ENCODE data around the gene RAB11B. TPM values are rescaled to one million over a fixed set of nuclear protein-coding genes. Genes with fewer than 3 reads are reported as not detected.
A peak's percentile ranks its signal among the peaks of the same experiment; 100 is the strongest.

RAB11B gene
- total and polyA plus RNA-seq, 4 donors: 27.3 to 91.2 (median 45.0) TPM

DNA sequence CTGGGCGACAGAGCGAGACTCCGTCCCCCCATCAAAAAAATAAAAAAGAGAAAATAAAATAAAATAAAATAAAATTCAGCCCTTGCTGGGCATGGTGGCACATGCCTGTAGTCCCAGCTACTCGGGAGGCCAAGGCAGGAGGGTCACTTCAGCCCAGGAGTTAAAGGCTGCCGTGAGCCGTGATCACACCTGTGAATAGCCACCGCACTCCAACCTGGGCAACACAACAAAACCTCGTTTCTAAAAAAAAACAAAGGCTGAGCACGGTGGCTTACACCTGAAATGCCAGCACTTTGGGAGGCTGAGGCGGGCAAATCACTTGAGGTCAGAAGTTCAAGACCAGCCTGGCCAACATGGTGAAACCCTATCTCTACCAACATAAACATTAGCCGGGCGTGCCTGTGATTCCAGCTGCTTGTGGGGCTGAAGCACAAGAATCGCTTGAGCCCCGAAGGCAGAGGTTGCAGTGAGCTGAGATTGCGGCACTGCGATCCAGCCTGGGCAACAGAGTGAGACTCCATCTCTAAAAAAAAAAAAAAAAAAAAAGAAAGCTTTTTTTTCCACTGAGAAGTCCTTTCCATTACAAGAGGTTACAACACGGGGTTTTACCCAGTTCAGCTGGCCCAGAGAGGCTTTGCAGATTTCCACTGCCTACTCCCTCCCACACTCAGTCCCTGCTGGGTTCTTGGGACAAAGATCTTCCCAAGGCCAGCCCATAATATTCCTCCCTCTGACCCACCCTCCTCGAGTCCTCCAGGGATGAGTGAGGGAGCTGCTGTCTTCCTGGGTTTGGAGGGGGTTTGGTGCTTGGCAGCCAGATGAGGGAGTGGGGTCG lies 19.8 kb upstream of the RAB11B start:
- TF ChIP-seq RXRA (IDR thresholded peaks at IDR 0.05) (peak in 1 of 2 donors; percentile 36), EGR1 (IDR thresholded peaks at IDR 0.05; ENCODE audit: low read depth in 2 of 2) (no peak)
- Histone ChIP-seq H3K9ac (ENCODE audit: low read depth in 1 of 2, low read length in 2 of 2) (no peak overlapping the region), H3K4me3 (ENCODE audit: low read depth in 1 of 3, low read length in 3 of 3) (no peak overlapping the region), H3K9me3 (ENCODE audit: control insufficient read depth in 4 of 4, low read length in 3 of 4) (no peaks in the 10 kb centered on the region), H3K36me3 (ENCODE audit: control insufficient read depth in 4 of 4, insufficient read depth in 3 of 4, low read depth in 1 of 4, low read length in 3 of 4) (peaks cover 5 to 12% (median 8%) of the 10 kb centered on the region in 4 donors), H3K4me1 (ENCODE audit: control insufficient read depth in 4 of 4, insufficient read depth in 4 of 4, low read length in 3 of 4) (peaks cover 19 to 62% (median 43%) of the 10 kb centered on the region in 4 donors), H3K27me3 (ENCODE audit: control insufficient read depth in 4 of 4, insufficient read depth in 4 of 4, low read length in 3 of 4) (no peaks in the 10 kb centered on the region), H3K27ac (ENCODE audit: low read depth in 1 of 2, low read length in 2 of 2) (peak overlapping the region; percentile 34 to 63)
- WGBS: 64% methylated on average over 19 of the region's 19 CpGs
- DNase-seq (ENCODE audit: low spot score): no peak

DNA sequence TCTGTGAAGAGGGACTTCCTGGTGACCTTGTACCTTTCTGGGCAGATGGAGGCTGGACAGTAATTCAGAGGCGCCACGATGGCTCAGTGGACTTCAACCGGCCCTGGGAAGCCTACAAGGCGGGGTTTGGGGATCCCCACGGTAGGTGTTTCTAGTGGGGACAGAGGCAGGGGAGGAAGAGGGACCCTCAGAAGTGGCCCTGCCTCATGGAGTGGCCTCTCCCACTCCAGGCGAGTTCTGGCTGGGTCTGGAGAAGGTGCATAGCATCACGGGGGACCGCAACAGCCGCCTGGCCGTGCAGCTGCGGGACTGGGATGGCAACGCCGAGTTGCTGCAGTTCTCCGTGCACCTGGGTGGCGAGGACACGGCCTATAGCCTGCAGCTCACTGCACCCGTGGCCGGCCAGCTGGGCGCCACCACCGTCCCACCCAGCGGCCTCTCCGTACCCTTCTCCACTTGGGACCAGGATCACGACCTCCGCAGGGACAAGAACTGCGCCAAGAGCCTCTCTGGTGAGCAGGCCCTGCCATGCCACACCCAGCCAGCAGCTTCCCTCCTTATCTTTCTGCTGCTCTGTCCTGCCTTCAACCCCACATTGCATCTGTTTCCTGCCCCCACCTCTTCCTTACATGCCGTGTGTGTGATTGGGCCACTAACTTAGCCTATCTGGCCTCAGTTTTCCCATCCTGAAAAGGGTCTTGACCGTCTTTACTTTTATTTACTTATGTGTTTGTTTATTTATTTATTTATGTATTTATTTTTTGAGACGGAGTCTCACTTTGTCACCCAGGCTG lies 19.0 kb upstream of the RAB11B start:
- DNase-seq (ENCODE audit: low spot score): no peak
- peaks cover 5 to 12% (median 8%) of the 10 kb centered on the region in 4 donors for H3K36me3 ChIP-seq (ENCODE audit: control insufficient read depth in 4 of 4, insufficient read depth in 3 of 4, low read depth in 1 of 4, low read length in 3 of 4)
- TF ChIP-seq RXRA (IDR thresholded peaks at IDR 0.05): no peak
- TF ChIP-seq, protein P1, sequence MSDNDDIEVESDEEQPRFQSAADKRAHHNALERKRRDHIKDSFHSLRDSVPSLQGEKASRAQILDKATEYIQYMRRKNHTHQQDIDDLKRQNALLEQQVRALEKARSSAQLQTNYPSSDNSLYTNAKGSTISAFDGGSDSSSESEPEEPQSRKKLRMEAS (IDR thresholded peaks at IDR 0.05): no peak
- TF ChIP-seq HNF4A (conservative IDR thresholded peaks at IDR 0.05): peak in 1 of 2 donors; percentile 17
- H3K27me3 ChIP-seq (ENCODE audit: control insufficient read depth in 4 of 4, insufficient read depth in 4 of 4, low read length in 3 of 4): no peaks in the 10 kb centered on the region
- peaks cover 19 to 55% (median 36%) of the 10 kb centered on the region in 4 donors for H3K4me1 ChIP-seq (ENCODE audit: control insufficient read depth in 4 of 4, insufficient read depth in 4 of 4, low read length in 3 of 4)
- 71% methylated on average over 28 of the region's 28 CpGs for WGBS
- H3K9me3 ChIP-seq (ENCODE audit: control insufficient read depth in 4 of 4, low read length in 3 of 4): no peaks in the 10 kb centered on the region
- H3K4me3 ChIP-seq (ENCODE audit: low read depth in 1 of 3, low read length in 3 of 3): no peak overlapping the region
- H3K27ac ChIP-seq (ENCODE audit: low read depth in 1 of 2, low read length in 2 of 2): peak overlapping the region; percentile 34 to 63
- no peak overlapping the region for H3K9ac ChIP-seq (ENCODE audit: low read depth in 1 of 2, low read length in 2 of 2)

DNA sequence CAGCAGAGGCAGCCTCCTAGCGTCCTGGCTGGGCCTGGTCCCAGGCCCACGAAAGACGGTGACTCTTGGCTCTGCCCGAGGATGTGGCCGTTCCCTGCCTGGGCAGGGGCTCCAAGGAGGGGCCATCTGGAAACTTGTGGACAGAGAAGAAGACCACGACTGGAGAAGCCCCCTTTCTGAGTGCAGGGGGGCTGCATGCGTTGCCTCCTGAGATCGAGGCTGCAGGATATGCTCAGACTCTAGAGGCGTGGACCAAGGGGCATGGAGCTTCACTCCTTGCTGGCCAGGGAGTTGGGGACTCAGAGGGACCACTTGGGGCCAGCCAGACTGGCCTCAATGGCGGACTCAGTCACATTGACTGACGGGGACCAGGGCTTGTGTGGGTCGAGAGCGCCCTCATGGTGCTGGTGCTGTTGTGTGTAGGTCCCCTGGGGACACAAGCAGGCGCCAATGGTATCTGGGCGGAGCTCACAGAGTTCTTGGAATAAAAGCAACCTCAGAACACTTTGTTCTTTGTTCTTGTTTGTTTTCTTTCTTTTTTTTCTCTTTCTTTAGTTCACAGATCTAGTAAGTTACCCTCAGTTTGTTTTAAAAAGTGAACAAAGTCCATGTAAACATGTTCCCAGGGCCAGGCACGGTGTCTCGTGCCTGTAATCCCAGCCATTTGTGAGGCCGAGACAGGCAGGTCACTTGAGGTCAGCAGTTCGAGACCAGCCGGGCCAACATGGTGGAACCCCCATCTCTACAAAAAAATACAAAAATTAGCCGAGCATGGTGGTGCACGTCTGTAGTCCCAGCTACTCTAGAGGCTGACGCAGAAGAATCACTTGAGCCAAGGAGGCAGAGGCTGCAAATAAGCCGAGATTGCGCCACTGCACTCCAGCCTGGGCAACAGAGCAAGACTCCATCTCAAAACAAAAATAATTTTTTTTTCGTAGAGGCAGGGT lies 16.0 kb upstream of the RAB11B start:
- Histone ChIP-seq H3K27ac (ENCODE audit: low read depth in 1 of 2, low read length in 2 of 2) (peak overlapping the region; percentile 73 to 76), H3K4me1 (ENCODE audit: control insufficient read depth in 4 of 4, insufficient read depth in 4 of 4, low read length in 3 of 4) (peaks cover 10 to 30% (median 14%) of the 10 kb centered on the region in 4 donors), H3K36me3 (ENCODE audit: control insufficient read depth in 4 of 4, insufficient read depth in 3 of 4, low read depth in 1 of 4, low read length in 3 of 4) (peaks cover 5 to 12% (median 7%) of the 10 kb centered on the region in 4 donors), H3K4me3 (ENCODE audit: low read depth in 1 of 3, low read length in 3 of 3) (no peak overlapping the region), H3K9ac (ENCODE audit: low read depth in 1 of 2, low read length in 2 of 2) (peak overlapping the region in 1 of 2 donors; percentile 52), H3K9me3 (ENCODE audit: control insufficient read depth in 4 of 4, low read length in 3 of 4) (no peaks in the 10 kb centered on the region), H3K27me3 (ENCODE audit: control insufficient read depth in 4 of 4, insufficient read depth in 4 of 4, low read length in 3 of 4) (no peaks in the 10 kb centered on the region)
- DNase-seq (ENCODE audit: low spot score): no peak
- WGBS: 56% methylated on average over 26 of the region's 26 CpGs
- TF ChIP-seq, protein P2, sequence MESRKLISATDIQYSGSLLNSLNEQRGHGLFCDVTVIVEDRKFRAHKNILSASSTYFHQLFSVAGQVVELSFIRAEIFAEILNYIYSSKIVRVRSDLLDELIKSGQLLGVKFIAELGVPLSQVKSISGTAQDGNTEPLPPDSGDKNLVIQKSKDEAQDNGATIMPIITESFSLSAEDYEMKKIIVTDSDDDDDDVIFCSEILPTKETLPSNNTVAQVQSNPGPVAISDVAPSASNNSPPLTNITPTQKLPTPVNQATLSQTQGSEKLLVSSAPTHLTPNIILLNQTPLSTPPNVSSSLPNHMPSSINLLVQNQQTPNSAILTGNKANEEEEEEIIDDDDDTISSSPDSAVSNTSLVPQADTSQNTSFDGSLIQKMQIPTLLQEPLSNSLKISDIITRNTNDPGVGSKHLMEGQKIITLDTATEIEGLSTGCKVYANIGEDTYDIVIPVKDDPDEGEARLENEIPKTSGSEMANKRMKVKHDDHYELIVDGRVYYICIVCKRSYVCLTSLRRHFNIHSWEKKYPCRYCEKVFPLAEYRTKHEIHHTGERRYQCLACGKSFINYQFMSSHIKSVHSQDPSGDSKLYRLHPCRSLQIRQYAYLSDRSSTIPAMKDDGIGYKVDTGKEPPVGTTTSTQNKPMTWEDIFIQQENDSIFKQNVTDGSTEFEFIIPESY (IDR thresholded peaks at IDR 0.05): peak; percentile 89
- peak; percentile 78 for TF ChIP-seq HNF4G (IDR thresholded peaks at IDR 0.05)
- peak; percentile 99 for TF ChIP-seq RXRA (IDR thresholded peaks at IDR 0.05)
- no peak for TF ChIP-seq TAF1 (conservative IDR thresholded peaks at IDR 0.05)
- peak; percentile 99 for TF ChIP-seq SP1 (IDR thresholded peaks at IDR 0.05)
- peak in 1 of 2 donors; percentile 56 for TF ChIP-seq EGR1 (IDR thresholded peaks at IDR 0.05; ENCODE audit: low read depth in 2 of 2)
- TF ChIP-seq JUND (IDR thresholded peaks at IDR 0.05): peak; percentile 90 to 94
- TF ChIP-seq RAD21 (IDR thresholded peaks at IDR 0.05): peak; percentile 73 to 80
- TF ChIP-seq, protein P3, sequence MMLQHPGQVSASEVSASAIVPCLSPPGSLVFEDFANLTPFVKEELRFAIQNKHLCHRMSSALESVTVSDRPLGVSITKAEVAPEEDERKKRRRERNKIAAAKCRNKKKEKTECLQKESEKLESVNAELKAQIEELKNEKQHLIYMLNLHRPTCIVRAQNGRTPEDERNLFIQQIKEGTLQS (IDR thresholded peaks at IDR 0.05): peak; percentile 66
- TF ChIP-seq FOXA1 (IDR thresholded peaks at IDR 0.05): peak; percentile 85
- peak; percentile 95 for TF ChIP-seq FOXA2 (IDR thresholded peaks at IDR 0.05)
- TF ChIP-seq, protein P4, sequence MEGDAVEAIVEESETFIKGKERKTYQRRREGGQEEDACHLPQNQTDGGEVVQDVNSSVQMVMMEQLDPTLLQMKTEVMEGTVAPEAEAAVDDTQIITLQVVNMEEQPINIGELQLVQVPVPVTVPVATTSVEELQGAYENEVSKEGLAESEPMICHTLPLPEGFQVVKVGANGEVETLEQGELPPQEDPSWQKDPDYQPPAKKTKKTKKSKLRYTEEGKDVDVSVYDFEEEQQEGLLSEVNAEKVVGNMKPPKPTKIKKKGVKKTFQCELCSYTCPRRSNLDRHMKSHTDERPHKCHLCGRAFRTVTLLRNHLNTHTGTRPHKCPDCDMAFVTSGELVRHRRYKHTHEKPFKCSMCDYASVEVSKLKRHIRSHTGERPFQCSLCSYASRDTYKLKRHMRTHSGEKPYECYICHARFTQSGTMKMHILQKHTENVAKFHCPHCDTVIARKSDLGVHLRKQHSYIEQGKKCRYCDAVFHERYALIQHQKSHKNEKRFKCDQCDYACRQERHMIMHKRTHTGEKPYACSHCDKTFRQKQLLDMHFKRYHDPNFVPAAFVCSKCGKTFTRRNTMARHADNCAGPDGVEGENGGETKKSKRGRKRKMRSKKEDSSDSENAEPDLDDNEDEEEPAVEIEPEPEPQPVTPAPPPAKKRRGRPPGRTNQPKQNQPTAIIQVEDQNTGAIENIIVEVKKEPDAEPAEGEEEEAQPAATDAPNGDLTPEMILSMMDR (IDR thresholded peaks at IDR 0.05; ENCODE audit: low read depth, low read length, missing input control): peak; percentile 30
- peak; percentile 74 for TF ChIP-seq YY1 (IDR thresholded peaks at IDR 0.05)
- TF ChIP-seq NR2F2 (IDR thresholded peaks at IDR 0.05): no peak
- peak; percentile 94 to 96 for TF ChIP-seq HNF4A (conservative IDR thresholded peaks at IDR 0.05)
- peak in 1 of 2 donors; percentile 58 for TF ChIP-seq GABPA (IDR thresholded peaks at IDR 0.05 in 1 of 2, conservative IDR thresholded peaks at IDR 0.05 in 1 of 2)
